Body of pancreas (tissue), 4 donors: ENCODE measurements around the gene CAMTA1. TPM values are rescaled to one million over a fixed set of nuclear protein-coding genes. Genes with fewer than 3 reads are reported as not detected.

Experiments used
- ATAC-seq: fragments of 150-250 bp; one replicate; pipeline ENCODE4 v1.9.1; 2016
- DNase-seq, 4 donors: peaks; one replicate each; pipeline ENCODE4 v3.0.0-alpha.2; 2019
- H3K27ac ChIP-seq, 4 donors: fragments of 200-600 bp; sonication (generic); 1 replicate in 3 of 4; 2 replicates in 1 of 4; pipeline versions ENCODE4 v1.5.1 to v1.6.1; 2016 to 2019; ENCODE audit warnings: mild to moderate bottlenecking in 1 of 4, mixed read lengths in 1 of 4, moderate library complexity in 1 of 4
- H3K27me3 ChIP-seq, 2 donors: fragments of 200-600 bp; sonication (generic); one replicate each; pipeline ENCODE4 v1.6.0; 2016; ENCODE audit warnings: mild to moderate bottlenecking in 1 of 2
- H3K36me3 ChIP-seq, 2 donors: fragments of 200-600 bp; sonication (generic); replicated peaks in 1 of 2; 2 replicates each; pipeline ENCODE4 v1.5.1; 2016; ENCODE audit warnings: low read depth in 2 of 2; ENCODE audit not compliant: insufficient read depth in 1 of 2
- H3K4me1 ChIP-seq: fragments of 200-600 bp; sonication (generic); one replicate; pipeline ENCODE4 v1.6.0; 2016
- H3K4me3 ChIP-seq, 2 donors: fragments of 200-600 bp; sonication (generic); 1 replicate in 1 of 2; 2 replicates in 1 of 2; pipeline ENCODE4 v1.5.1; 2016 to 2019
- H3K9me3 ChIP-seq, 3 donors: fragments of 200-600 bp; sonication (generic); 1 replicate in 2 of 3; 2 replicates in 1 of 3; pipeline ENCODE4 v1.5.1; 2016
- POLR2A ChIP-seq, 3 donors: fragments of 450-650 bp; IDR thresholded peaks; one replicate each; pipeline ENCODE4 v1.6.1; 2016; ENCODE audit warnings: antibody characterized with exemption in 3 of 3, mild to moderate bottlenecking in 2 of 3
- WGBS, 2 donors: methylation state at CpG; one replicate each; pipeline ENCODE4 v1.1.5; 2017; 5-methylcytosine and 5-hydroxymethylcytosine counted together
- intact Hi-C: fragments of 100-400 bp; cut with DNase I; formaldehyde crosslinking; loops from one replicate; pipeline ENCODE4 v1.15.1; 2023
- total RNA-seq, 2 donors: library from RNA; depleted of rRNA; stranded (reverse); fragments of >200 nt; gene quantifications; one replicate each; pipeline ENCODE4 v1.1.0, GENCODE V29; 2016
- TF ChIP-seq, protein P1 (sequence below), 7 experiments: fragments of 450-650 bp in 4 of 7; fragments of 200-600 bp in 3 of 7; sonication (generic) in 3 of 7; IDR thresholded peaks; one replicate each; pipeline ENCODE4 v1.5.1; 2016 to 2019; ENCODE audit warnings: antibody characterized with exemption in 7 of 7

CAMTA1 gene
- total RNA-seq, 2 donors from 2014 or later = 36.3 to 59.7 TPM

DNA sequence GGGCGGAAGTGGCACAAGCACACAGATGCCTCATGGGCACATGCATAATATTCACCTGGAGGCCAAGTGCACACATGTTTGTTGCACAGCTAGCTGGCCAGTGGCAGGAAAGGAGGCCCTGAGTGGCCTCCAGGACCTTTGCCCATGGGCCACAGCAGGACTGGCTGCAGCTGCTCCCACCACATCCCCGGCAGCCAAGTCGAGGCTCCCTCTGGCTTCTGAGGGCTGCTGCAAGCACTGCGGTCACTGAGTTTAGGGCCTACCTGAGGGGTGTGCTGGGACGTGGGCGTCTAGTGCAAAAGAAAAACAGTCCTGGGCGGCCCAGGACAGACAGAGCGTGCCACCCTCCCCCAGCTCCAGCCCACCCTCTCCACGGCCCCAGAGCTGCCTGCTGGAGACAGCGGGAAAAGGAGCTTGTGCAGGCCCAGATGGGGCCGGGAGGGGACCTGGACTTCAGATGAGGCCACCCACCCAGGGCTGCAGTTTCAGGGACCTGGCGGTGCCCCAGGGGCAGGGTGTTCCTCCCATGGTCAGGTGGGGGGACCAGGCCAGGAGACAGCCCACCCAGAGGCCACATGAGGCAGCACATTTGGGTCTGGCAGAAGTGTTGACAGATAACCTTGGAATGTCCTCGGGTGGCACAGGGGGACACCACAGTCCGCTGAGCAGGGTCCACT lies 720.0 kb downstream of the CAMTA1 start:
- 86 to 100% methylated on average over 1 to 10 of the region's 14 CpGs for WGBS, 2 donors
- Histone ChIP-seq H3K36me3 (no peaks in the 10 kb centered on the region), H3K27me3 (no peaks in the 10 kb centered on the region), H3K9me3 (no peaks in the 10 kb centered on the region), H3K4me3 (no peak overlapping the region), H3K4me1 (no peaks in the 10 kb centered on the region), H3K27ac (no peak overlapping the region)
- no peak for ATAC-seq
- DNase-seq = no peak
- TF ChIP-seq, protein P1, sequence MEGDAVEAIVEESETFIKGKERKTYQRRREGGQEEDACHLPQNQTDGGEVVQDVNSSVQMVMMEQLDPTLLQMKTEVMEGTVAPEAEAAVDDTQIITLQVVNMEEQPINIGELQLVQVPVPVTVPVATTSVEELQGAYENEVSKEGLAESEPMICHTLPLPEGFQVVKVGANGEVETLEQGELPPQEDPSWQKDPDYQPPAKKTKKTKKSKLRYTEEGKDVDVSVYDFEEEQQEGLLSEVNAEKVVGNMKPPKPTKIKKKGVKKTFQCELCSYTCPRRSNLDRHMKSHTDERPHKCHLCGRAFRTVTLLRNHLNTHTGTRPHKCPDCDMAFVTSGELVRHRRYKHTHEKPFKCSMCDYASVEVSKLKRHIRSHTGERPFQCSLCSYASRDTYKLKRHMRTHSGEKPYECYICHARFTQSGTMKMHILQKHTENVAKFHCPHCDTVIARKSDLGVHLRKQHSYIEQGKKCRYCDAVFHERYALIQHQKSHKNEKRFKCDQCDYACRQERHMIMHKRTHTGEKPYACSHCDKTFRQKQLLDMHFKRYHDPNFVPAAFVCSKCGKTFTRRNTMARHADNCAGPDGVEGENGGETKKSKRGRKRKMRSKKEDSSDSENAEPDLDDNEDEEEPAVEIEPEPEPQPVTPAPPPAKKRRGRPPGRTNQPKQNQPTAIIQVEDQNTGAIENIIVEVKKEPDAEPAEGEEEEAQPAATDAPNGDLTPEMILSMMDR (IDR thresholded peaks at IDR 0.05) = no peak
- no peak for TF ChIP-seq POLR2A (IDR thresholded peaks at IDR 0.05)
- intact Hi-C loops = no loop called here

DNA sequence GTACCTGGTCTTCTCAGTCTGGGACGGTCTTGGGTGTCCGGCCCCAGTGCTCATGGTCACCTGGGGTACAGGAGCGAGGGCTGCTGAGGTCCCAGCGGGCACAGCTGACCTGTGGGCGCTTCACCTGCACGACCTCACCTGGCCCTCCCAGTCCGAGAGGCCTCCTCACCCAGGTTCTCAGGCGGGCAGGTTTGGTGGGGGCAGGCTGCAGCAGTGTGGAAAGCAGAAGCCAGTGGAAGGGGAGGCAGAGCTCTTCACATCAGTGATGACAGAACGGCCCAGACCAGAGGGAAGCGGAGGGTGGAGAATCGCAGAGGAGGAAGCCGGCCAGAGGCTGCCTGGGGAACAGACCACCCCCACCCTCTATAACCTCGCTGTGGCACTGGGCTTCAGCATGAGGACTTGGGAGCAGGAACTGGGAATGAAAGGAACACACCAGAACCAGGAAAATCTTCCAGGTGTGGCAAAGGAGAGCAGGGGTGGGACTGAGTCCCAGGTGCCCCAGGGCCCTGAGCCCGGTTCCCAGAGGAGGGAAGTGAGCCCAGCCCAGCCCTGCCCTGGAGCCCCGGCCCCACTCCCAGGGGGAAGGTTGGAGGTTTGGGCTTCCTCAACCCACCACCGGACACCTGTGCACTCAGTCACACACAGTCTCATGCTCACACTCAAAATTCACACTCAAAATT lies 720.7 kb downstream of the CAMTA1 start:
- DNase-seq = no peak
- WGBS, 2 donors = 66 to 83% methylated on average over 8 to 16 of the region's 16 CpGs
- no peak for TF ChIP-seq POLR2A (IDR thresholded peaks at IDR 0.05)
- TF ChIP-seq, protein P1 (IDR thresholded peaks at IDR 0.05) = no peak

DNA sequence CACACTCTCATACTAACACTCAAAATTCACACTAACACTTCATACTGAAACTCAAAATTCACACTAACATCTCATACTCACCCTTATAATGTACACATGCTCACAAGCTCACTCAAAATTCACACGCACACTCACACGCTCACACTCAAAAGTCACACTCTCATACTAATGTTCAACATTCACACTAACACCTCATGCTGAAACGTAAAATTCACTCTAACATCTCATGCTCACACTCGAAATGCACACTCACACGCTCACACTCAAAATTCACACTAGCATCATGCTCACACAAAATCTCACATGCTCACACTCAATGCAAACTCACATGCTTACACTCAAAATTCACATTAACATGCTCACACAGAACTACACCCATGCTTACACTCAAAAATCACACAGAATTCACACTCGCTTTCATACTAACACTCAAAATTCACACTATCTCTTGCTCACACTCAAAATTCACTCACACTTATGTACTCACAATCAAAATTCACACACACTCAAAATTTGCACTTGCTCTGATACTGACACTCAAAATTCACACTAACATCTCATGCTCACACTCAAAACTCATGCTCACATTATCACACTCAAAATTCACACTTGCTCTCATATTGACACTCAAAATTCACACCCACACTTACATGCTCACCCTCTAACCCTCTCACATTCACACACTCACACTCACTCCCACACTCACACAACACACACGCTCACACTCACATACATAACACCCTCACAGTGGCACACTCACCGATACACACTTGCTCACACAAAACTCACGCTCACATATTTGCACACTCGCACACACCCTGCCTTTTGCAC lies 721.4 kb downstream of the CAMTA1 start:
- Histone ChIP-seq H3K4me1 (no peaks in the 10 kb centered on the region), H3K9me3 (no peaks in the 10 kb centered on the region), H3K27me3 (no peaks in the 10 kb centered on the region), H3K36me3 (no peaks in the 10 kb centered on the region), H3K27ac (no peak overlapping the region), H3K4me3 (no peak overlapping the region)
- TF ChIP-seq POLR2A (IDR thresholded peaks at IDR 0.05) = no peak
- TF ChIP-seq, protein P1 (IDR thresholded peaks at IDR 0.05) = no peak
- DNase-seq = no peak
- no peak for ATAC-seq
- WGBS, 2 donors = 81 to 89% methylated on average over 10 of the region's 10 CpGs
- intact Hi-C loops = no loop called here

More for the DNA sequence above, 720.7 kb downstream of the CAMTA1 start:
- Histone ChIP-seq H3K27ac (no peak overlapping the region), H3K4me1 (no peaks in the 10 kb centered on the region), H3K36me3 (no peaks in the 10 kb centered on the region), H3K27me3 (no peaks in the 10 kb centered on the region), H3K4me3 (no peak overlapping the region), H3K9me3 (no peaks in the 10 kb centered on the region)
- intact Hi-C loops = no loop called here
- no peak for ATAC-seq

DNA sequence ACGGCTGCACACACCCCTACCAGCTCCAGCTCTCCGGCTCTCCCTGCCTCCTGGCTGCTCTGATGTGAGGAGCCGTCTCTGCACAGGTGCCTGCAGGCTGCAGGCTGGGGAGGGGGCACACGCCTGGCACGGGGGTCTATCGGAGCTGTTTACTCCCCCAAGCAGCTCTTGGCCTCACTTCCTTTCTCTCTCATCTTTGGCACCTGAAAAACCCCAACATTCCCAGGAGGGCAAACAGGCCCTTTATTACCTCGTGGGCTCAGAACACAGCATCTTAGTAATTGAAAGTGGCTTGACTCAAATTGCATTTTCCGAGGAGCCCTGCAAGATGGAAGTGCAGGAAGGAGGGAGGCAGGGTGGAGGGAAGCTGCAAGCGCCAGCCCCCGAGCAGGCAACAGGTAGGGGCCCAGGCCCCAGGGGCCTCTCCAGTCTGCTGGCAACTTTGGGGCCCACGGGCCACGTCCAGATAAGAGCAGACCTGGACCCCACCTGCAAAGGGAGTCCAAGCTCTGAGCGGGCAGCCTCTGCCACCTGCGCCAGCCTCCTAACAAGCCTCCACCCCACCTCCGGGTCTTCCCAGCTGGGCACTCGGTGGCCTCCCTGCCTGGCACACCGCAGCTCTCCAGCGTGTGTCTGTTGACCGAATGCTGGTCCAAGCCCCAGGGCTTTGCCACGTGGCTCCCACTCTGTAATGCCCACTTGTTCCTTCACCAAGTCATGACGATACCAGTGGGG lies 722.2 kb downstream of the CAMTA1 start:
- no peaks in the 10 kb centered on the region for H3K9me3 ChIP-seq
- DNase-seq (no peak), ATAC-seq (no peak)
- no peaks in the 10 kb centered on the region for H3K27me3 ChIP-seq
- no peaks in the 10 kb centered on the region for H3K4me1 ChIP-seq
- intact Hi-C loops = no loop called here
- H3K27ac ChIP-seq = no peak overlapping the region
- WGBS, 2 donors = 84 to 86% methylated on average over 17 to 21 of the region's 21 CpGs
- TF ChIP-seq POLR2A (IDR thresholded peaks at IDR 0.05) = no peak
- TF ChIP-seq, protein P1 (IDR thresholded peaks at IDR 0.05) = no peak
- H3K36me3 ChIP-seq = no peaks in the 10 kb centered on the region
- no peak overlapping the region for H3K4me3 ChIP-seq
